ENCODE measurements around the gene C2orf68. TPM values are rescaled to one million over a fixed set of nuclear protein-coding genes. Genes with fewer than 3 reads are reported as not detected.

C2orf68 gene
- total and polyA plus RNA-seq, 2 of the 13 experiments (the other 11 are each of a cell fraction or from before 2014, with no cell fraction given) = 47.1 to 77.4 TPM

- TF ChIP-seq SMARCC2 (IDR thresholded peaks at IDR 0.05) (no peak), NFE2L2 (IDR thresholded peaks at IDR 0.05; ENCODE audit: low read length) (no peak), THAP8 (CRISPR knock-in tag; IDR thresholded peaks at IDR 0.05; ENCODE audit: borderline replicate concordance) (no peak), DPF2 (CRISPR knock-in tag; IDR thresholded peaks at IDR 0.05; ENCODE audit: borderline replicate concordance, low read depth) (no peak), DDIT3 (CRISPR knock-in tag; IDR thresholded peaks at IDR 0.05) (no peak), GABPA (IDR thresholded peaks at IDR 0.05; ENCODE audit: low read depth, low read length) (no peak), GABPA (CRISPR knock-in tag; IDR thresholded peaks at IDR 0.05; ENCODE audit: low read depth) (peak; percentile 66), SIX1 (CRISPR knock-in tag; IDR thresholded peaks at IDR 0.05; ENCODE audit: borderline replicate concordance) (no peak), ZNF737 (CRISPR knock-in tag; IDR thresholded peaks at IDR 0.05; ENCODE audit: borderline replicate concordance) (no peak), FOXK1 (CRISPR knock-in tag; IDR thresholded peaks at IDR 0.05; ENCODE audit: borderline replicate concordance, low read depth) (peak; percentile 13; the same call in 1 of the 2 replicates), KAT2B (IDR thresholded peaks at IDR 0.05; ENCODE audit: borderline replicate concordance, low read depth, low read length) (no peak), THYN1 (CRISPR knock-in tag; IDR thresholded peaks at IDR 0.05; ENCODE audit: borderline replicate concordance, low read depth) (no peak), TEAD2 (CRISPR knock-in tag; IDR thresholded peaks at IDR 0.05) (no peak), ZNF510 (CRISPR knock-in tag; IDR thresholded peaks at IDR 0.05; ENCODE audit: low read depth) (no peak), ATAD3A (CRISPR knock-in tag; IDR thresholded peaks at IDR 0.05) (no peak), ETS1 (CRISPR knock-in tag; IDR thresholded peaks at IDR 0.05) (no peak), GATAD1 (CRISPR knock-in tag; IDR thresholded peaks at IDR 0.05) (no peak), ZNF30 (CRISPR knock-in tag; IDR thresholded peaks at IDR 0.05) (no peak), ZEB1 (IDR thresholded peaks at IDR 0.05; ENCODE audit: insufficient replicate concordance, low read depth) (peak; percentile 94), ZSCAN12 (CRISPR knock-in tag; IDR thresholded peaks at IDR 0.05) (no peak), TEF (CRISPR knock-in tag; IDR thresholded peaks at IDR 0.05) (no peak), MEIS2 (CRISPR knock-in tag; IDR thresholded peaks at IDR 0.05) (no peak; the same call in 1 of the 2 replicates), RERE (CRISPR knock-in tag; IDR thresholded peaks at IDR 0.05; ENCODE audit: low read depth) (no peak)
Observed at GRCh38 chr2:85577386-85578242, 34.3 kb downstream of the C2orf68 start, which contains the start of gene VAMP8 (continued).
